ENCODE data around the gene GLS. TPM values are rescaled to one million over a fixed set of nuclear protein-coding genes. Genes with fewer than 3 reads are reported as not detected.

The GLS gene
- total and polyA plus RNA-seq, 2 of the 13 experiments (the other 11 are each of a cell fraction or from before 2014, with no cell fraction given), result 78.6 to 183 TPM

DNA sequence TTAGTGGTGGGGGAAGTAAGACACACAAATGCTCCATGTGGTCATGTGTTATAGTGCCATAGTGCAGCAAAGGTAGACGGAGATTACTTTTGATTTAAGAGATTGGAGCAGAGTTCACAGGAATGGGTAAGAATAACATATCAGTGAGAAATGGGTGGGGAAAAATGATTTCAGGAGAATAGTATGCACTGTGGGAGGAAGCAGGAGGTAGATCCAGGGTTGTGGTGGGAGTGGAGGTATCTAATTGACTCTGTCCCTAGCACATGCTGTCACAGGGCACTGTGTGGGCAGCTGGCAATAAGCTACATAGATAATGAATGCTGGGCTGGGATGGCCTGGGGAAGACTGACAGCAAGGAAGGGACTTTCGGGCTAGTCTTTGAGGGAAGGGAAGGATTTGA, 68.0 kb downstream of the GLS start:
- Histone ChIP-seq H4K20me1 (ENCODE audit: insufficient read depth, low read length) (no peaks in the 10 kb centered on the region), H2AFZ (ENCODE audit: low read length) (no peak overlapping the region), H3K79me2 (ENCODE audit: insufficient read depth, low read length) (no peaks in the 10 kb centered on the region), H3K36me3 (replicated peaks in 1 of 2; ENCODE audit: control insufficient read depth in 1 of 2, insufficient read depth in 2 of 2, low read length in 2 of 2) (no peaks in the 10 kb centered on the region), H3K4me1 (ENCODE audit: insufficient read depth, low read length) (peaks cover 12% of the 10 kb centered on the region), H3K27ac (ENCODE audit: extremely low read length, insufficient read depth, low read length) (no peak overlapping the region), H3K9ac (ENCODE audit: insufficient read depth, low read depth, low read length) (no peak overlapping the region), H3K4me2 (ENCODE audit: low read depth, low read length) (no peak overlapping the region), H3K4me3 (replicated peaks in 1 of 3; ENCODE audit: insufficient read depth in 1 of 3, low read depth in 2 of 3, low read length in 3 of 3) (no peak overlapping the region), H3K9me3 (ENCODE audit: low read length) (no peaks in the 10 kb centered on the region), H3K27me3 (ENCODE audit: control insufficient read depth in 1 of 2, insufficient read depth in 2 of 2, low read length in 2 of 2) (no peaks in the 10 kb centered on the region)
- 94% methylated on average over 2 of the region's 2 CpGs for WGBS (ENCODE audit: low lambda C conversion rate)
- ChIA-PET POLR2A (no interaction called here), CTCF (ENCODE audit: low intra/inter-chr PET ratio, low total read pairs) (no interaction called here)
- peak; percentile 13; the same call in 2 of the 3 replicates for ATAC-seq
- intact Hi-C loops (cut with micrococcal nuclease; ENCODE audit: unreplicated experiment), result no loop called here
- TF ChIP-seq ZNF264 (CRISPR knock-in tag; IDR thresholded peaks at IDR 0.05) (no peak), KLF16 (CRISPR knock-in tag; IDR thresholded peaks at IDR 0.05) (no peak), POLR2G (IDR thresholded peaks at IDR 0.05; ENCODE audit: low read depth, low read length) (0 out of 2 replicates have a peak, but pooled peaks have one; percentile 10)
- TF ChIP-seq, protein P1, sequence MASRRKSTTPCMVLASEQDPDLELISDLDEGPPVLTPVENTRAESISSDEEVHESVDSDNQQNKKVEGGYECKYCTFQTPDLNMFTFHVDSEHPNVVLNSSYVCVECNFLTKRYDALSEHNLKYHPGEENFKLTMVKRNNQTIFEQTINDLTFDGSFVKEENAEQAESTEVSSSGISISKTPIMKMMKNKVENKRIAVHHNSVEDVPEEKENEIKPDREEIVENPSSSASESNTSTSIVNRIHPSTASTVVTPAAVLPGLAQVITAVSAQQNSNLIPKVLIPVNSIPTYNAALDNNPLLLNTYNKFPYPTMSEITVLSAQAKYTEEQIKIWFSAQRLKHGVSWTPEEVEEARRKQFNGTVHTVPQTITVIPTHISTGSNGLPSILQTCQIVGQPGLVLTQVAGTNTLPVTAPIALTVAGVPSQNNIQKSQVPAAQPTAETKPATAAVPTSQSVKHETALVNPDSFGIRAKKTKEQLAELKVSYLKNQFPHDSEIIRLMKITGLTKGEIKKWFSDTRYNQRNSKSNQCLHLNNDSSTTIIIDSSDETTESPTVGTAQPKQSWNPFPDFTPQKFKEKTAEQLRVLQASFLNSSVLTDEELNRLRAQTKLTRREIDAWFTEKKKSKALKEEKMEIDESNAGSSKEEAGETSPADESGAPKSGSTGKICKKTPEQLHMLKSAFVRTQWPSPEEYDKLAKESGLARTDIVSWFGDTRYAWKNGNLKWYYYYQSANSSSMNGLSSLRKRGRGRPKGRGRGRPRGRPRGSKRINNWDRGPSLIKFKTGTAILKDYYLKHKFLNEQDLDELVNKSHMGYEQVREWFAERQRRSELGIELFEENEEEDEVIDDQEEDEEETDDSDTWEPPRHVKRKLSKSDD (CRISPR knock-in tag; IDR thresholded peaks at IDR 0.05; ENCODE audit: low read depth), result no peak
- no peak for FAIRE-seq
- DNase-seq (ENCODE audit: low spot score), result no peak
- in situ Hi-C loops (cut with HindIII; ENCODE audit: extremely low pct_ligation_motif_present, low pct_unique_long_range_greater_than_20kb), result no loop called here
- BruUV-seq (replicated peaks), result no TSS peak

DNA sequence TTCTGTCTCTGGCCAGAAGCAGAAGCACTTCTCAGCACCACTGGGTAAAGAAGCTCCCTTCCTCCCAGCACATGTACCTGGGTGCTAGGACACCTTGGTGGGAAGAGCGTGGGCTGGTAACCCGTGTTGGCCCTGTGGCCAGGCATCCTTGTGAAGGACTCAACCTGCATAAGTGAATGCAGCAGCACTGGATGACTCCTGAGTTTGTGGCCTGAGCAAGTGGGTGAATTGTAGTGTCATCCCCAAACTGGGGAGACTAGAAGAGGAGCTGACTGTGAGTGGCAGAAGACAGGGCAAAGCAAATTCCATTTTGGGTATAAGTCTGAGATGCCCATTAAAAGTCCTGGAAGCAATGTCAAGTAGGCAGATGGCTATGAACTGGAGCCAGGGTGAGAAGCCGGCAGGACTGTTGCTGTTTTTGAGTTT, 70.0 kb downstream of the GLS start:
- WGBS (ENCODE audit: low lambda C conversion rate), result 79% methylated on average over 3 of the region's 3 CpGs
- peaks cover 12% of the 10 kb centered on the region for H3K4me1 ChIP-seq (ENCODE audit: insufficient read depth, low read length)
- FAIRE-seq (no peak), DNase-seq (ENCODE audit: low spot score) (no peak), ATAC-seq (peak; percentile 40)
- H3K9me3 ChIP-seq (ENCODE audit: low read length), result no peaks in the 10 kb centered on the region
- no peak overlapping the region for H3K27ac ChIP-seq (ENCODE audit: extremely low read length, insufficient read depth, low read length)
- intact Hi-C loops (cut with micrococcal nuclease; ENCODE audit: unreplicated experiment), result no loop called here
- H3K4me2 ChIP-seq (ENCODE audit: low read depth, low read length), result no peak overlapping the region
- no peaks in the 10 kb centered on the region for H3K36me3 ChIP-seq (replicated peaks in 1 of 2; ENCODE audit: control insufficient read depth in 1 of 2, insufficient read depth in 2 of 2, low read length in 2 of 2)
- ChIA-PET POLR2A (no interaction called here), CTCF (ENCODE audit: low intra/inter-chr PET ratio, low total read pairs) (no interaction called here)
- BruUV-seq (replicated peaks), result no TSS peak
- no peak overlapping the region for H3K4me3 ChIP-seq (replicated peaks in 1 of 3; ENCODE audit: insufficient read depth in 1 of 3, low read depth in 2 of 3, low read length in 3 of 3)
- H4K20me1 ChIP-seq (ENCODE audit: insufficient read depth, low read length), result no peaks in the 10 kb centered on the region
- no peaks in the 10 kb centered on the region for H3K27me3 ChIP-seq (ENCODE audit: control insufficient read depth in 1 of 2, insufficient read depth in 2 of 2, low read length in 2 of 2)
- no peak overlapping the region for H2AFZ ChIP-seq (ENCODE audit: low read length)
- in situ Hi-C loops (cut with HindIII; ENCODE audit: extremely low pct_ligation_motif_present, low pct_unique_long_range_greater_than_20kb), result no loop called here
- no peak overlapping the region for H3K9ac ChIP-seq (ENCODE audit: insufficient read depth, low read depth, low read length)
- no peaks in the 10 kb centered on the region for H3K79me2 ChIP-seq (ENCODE audit: insufficient read depth, low read length)
- TF ChIP-seq SIX4 (CRISPR knock-in tag; IDR thresholded peaks at IDR 0.05) (no peak), HNRNPLL (IDR thresholded peaks at IDR 0.05; ENCODE audit: low read depth, low read length, poor library complexity, severe bottlenecking) (no peak), ZNF331 (CRISPR knock-in tag; IDR thresholded peaks at IDR 0.05) (no peak), ZBTB38 (CRISPR knock-in tag; IDR thresholded peaks at IDR 0.05) (no peak), ATF7 (IDR thresholded peaks at IDR 0.05) (no peak), ATF7 (CRISPR knock-in tag; IDR thresholded peaks at IDR 0.05) (no peak), ZNF160 (CRISPR knock-in tag; IDR thresholded peaks at IDR 0.05) (no peak), ADNP (CRISPR knock-in tag; IDR thresholded peaks at IDR 0.05) (no peak), NFIB (CRISPR knock-in tag; IDR thresholded peaks at IDR 0.05; ENCODE audit: borderline replicate concordance) (no peak), RARG (CRISPR knock-in tag; IDR thresholded peaks at IDR 0.05; ENCODE audit: low read depth) (no peak), ZNF12 (CRISPR knock-in tag; IDR thresholded peaks at IDR 0.05) (no peak), SP1 (IDR thresholded peaks at IDR 0.05) (no peak), SP1 (CRISPR knock-in tag; IDR thresholded peaks at IDR 0.05) (no peak)

Measured in HepG2 (cell line).